ENCODE results near the gene RNF41.

Gene RNF41

DNA sequence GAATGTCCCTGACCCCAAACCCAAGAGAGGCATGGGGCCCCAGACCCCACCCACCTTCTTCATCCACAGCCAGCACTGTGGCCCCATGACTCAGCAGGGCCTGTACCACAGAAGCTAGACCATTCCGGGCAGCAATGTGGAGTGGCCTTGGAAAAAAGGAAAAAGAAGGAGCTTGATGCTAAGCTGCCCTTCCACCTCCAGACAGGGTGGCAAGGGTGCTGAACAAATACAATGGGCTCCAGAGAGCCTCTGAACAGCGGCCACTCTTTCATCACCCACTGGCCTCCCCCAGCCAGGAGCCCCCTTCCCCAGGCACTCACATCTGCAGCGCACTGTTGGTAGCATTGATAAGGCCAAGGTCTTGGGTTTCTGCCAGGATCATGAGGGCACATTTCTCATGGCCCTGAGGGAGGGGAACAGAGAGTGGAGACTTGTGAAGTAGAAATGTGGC, 22.0 kb upstream of the RNF41 start:
- no peak for DNase-seq (ENCODE audit: low read depth)

GRCh38 chr12:56242986-56243385, 21.3 kb upstream of the RNF41 start:
- no peak for DNase-seq (ENCODE audit: low read depth)

DNA sequence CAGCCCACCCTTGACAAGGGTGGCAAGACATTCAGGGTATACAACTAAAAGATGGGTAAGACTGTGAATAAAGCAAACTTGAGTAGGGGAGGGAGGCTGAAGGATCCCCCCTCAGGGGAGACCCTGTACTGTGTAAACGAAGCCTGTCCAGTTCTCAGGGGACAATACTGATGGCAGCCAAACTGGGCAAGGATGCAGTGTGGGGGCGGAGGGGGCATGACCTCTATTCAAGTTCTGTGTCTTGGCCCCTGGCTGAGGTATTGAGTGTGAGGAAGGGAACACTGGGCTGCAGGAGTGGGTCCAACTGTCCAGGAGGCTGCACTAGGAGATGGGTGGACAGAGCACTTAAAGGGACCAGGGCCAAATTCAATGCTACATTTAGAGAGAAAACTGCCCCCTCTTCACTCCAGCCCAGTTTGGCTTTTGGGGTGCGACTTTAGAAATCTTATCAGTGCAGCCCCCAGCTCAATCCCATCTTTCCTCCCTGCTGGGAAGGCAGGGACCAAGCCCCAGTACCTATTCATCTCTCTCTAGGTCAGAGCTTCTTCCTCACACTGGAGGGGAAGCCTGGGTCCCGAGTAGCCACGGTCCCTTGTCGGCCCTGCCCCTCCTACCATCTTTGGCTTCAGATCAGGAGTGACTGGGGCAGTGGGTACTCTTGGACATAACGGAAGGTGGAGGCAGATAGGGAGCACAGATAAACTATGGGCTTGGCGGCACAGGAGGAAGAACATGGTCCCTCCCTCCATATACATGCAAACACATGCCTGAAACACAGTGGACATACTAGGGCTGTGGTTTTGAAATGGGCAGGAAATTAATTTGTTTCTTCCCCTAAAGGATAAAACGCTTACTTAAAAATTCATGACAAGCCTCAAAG, 19.9 kb upstream of the RNF41 start:
- no peak for DNase-seq (ENCODE audit: low read depth)

GRCh38 chr12:56237552-56237951, 15.8 kb upstream of the RNF41 start:
- DNase-seq (ENCODE audit: low read depth): no peak

GRCh38 chr12:56236985-56237384, 15.3 kb upstream of the RNF41 start:
- DNase-seq (ENCODE audit: low read depth): no peak

- no peak for DNase-seq (ENCODE audit: low read depth)
Observed at GRCh38 chr12:56236091-56236490, 14.4 kb upstream of the RNF41 start.

- DNase-seq (ENCODE audit: low read depth): no peak
Observed at GRCh38 chr12:56234746-56235436, 13.2 kb upstream of the RNF41 start.

DNA sequence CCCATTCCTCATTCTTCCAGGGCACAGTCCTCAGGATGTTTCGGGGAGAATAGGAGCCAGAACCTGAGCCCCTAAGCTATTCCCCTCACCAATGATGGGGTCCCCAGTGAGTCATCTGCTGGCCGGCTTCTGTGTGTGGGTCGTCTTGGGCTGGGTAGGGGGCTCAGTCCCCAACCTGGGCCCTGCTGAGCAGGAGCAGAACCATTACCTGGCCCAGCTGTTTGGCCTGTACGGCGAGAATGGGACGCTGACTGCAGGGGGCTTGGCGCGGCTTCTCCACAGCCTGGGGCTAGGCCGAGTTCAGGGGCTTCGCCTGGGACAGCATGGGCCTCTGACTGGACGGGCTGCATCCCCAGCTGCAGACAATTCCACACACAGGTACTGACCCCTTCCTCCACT, 9.5 kb upstream of the RNF41 start:
- no peak for DNase-seq (ENCODE audit: low read depth)

- DNase-seq (ENCODE audit: low read depth): no peak
Observed at GRCh38 chr12:56230432-56231183, 8.9 kb upstream of the RNF41 start.

DNA sequence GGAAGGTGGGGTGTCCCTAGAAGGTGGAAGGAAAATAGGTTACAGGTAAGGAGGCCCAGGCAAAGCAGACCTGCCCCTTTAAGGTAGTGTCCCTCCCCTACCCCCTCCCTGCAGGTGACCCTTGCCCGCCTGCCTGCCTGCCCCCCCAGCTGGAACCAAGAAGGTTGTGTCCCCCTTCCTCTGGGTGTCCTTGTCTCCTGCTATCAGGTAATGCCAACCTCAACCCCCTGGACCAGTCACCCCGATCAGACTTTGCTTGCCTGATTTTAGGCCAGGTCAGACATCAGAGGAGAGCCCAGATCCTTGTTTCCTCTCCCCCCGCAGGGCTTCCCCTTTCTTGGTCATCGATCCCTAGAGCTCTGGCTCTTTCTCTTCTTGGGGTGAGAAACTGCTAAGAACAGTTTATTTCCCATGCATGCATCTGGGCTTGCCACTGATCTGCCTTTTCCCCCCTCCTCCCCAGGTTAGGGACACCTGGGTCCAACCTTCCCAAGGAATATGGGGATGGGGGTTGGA, 8.3 kb upstream of the RNF41 start, which contains the start of gene SLC39A5:
Gene SLC39A5, plus strand, starts transcription at position 136 of the 516 bp plus-strand sequence. CDS start 1,224 bp downstream, outside the sequence.
- DNase-seq (ENCODE audit: low read depth): no peak

GRCh38 chr12:56229082-56229481, 7.4 kb upstream of the RNF41 start:
- no peak for DNase-seq (ENCODE audit: low read depth)

- DNase-seq (ENCODE audit: low read depth): no peak
Observed at GRCh38 chr12:56224954-56225353, 3.2 kb upstream of the RNF41 start.

- peak; percentile 92 for DNase-seq (ENCODE audit: low read depth)
Observed at GRCh38 chr12:56224102-56224701, 2.5 kb upstream of the RNF41 start, which contains the start of gene NABP2. Gene NABP2, plus strand, starts transcription at chr12:56224342. Its CDS starts 515 bp downstream, at chr12:56224857.

DNA sequence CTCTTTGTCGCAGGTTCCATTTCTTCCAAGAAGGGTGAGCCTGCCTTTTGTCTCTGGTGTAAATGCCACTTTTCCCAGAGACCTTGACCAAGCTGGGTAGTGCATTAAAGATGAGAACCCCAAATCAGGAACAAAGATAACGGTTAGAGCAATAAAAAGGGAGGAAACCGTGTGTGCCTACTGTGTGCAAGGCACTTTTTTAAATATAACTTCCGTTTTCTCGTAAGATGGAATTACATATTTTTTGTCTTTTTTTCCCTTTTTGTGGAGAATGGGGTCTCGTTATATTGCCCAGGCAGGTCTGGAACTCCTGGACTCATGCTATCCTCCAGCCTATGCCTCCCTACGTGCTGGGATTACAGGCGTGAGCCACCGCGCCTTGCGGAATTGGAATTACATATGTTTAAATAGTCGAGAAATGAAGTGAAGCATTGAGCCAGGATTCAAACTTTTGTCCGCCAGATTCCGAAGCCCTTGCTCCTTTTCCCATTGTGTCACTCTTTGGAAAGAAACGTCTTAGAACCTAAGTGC, 1.9 kb upstream of the RNF41 start:
- DNase-seq (ENCODE audit: low read depth): no peak

DNA sequence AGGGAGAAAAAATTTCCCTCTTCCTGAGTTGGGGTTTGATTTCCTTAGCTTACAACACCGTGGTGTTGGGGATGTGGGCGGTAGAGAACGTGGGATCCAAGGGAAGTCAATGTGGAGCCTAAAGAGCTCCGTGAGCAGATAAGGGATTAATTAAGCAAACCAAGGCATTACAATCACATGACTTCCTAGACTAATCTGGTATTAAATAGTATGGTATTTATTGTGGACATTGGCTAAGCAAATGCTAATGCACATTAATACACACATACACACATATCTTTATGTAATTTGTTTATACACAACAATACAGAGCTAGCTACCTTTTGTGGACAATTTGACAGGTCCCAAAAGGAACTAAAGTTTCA, 791 bp upstream of the RNF41 start:
- no peak for DNase-seq (ENCODE audit: low read depth)

DNA sequence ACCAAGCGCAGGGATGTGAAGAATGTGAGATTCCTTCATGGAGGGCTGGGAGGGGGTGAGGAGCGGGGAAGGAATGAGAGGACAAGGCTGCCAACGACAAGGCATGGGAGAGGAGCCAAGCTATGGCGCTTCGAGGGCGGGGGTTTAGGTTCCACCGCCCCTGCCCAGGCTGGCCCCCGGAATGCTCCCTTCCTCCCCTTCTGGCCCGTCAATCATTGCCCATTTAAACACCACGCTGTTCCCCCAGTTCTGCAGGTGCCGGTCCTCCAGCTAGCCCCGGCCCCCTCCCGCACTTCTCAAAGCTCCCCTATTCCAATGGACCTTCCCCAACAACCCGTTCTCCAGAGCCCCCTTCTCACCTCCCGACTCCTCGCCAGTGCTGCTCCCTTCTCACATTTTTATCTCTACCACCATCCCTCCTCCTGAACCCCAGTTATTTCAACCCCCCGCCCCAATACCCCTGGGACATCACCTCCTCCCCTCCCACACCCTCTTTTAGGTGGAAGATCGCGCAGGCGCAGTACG, 428 bp downstream of the RNF41 start:
- no peak for DNase-seq (ENCODE audit: low read depth)

GRCh38 chr12:56220611-56221231, 1.0 kb downstream of the RNF41 start:
- no peak for DNase-seq (ENCODE audit: low read depth)

DNA sequence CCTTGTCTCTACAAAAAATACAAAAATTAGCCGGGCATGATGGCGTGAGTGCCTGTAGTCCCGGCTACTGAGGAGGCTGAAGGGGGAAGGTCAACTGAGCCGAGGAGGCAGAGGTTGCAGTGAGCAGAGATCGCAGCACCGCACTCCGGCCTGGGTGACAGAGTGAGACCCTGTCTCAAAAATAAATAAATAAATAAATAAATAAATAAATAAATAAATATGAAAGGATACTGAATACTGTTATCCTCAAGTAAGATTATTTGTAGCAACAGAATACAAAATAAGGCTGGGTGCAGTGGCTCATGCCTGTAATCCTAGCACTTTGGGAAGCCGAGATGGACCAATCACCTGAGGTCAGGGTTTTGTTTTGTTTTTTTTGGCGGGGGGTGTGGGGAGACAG, 1.9 kb downstream of the RNF41 start:
- DNase-seq (ENCODE audit: low read depth): no peak

DNA sequence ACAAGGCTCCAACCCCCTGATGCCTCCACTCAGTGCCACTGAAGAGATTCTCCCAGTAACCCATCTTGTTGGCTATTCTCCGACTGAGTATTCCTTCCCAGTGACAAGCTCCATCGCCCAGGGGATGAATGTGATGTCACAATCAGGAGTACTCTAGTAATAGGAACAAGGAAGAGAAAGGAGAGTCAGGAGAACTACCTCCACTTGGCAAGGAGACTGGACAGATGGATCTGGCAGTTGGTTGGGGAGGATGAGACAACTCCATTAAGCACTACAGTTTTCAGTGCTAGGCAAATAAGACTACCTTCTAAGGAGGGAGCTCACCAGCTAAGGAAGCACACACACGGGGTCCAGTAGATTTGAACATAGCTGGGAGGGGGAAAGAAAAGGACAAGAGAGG, 5.3 kb downstream of the RNF41 start:
- no peak for DNase-seq (ENCODE audit: low read depth)

GRCh38 chr12:56213878-56214277, 7.8 kb downstream of the RNF41 start:
- no peak for DNase-seq (ENCODE audit: low read depth)

DNA sequence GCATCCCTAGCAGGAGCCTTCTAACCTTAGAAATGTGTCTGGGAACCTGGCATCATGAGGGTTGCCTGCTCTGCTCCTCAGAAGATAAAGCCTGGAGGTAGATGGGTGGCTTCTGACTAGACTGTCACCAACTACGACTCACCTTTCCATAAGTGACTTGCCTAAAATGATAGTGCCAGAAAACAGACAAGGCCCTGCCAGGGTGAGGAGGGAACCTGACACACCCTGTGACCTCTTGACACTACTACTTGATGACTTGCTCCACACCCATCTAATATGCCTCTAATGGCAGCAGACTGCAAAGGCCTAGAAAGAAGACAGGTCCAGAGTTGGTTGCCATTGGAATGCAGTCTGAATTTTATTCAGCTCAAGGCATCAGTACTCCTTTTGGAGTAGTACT, 9.4 kb downstream of the RNF41 start:
- DNase-seq (ENCODE audit: low read depth): no peak
